H1 (cell line): Measurements from ENCODE around the gene BGLAP. TPM values are rescaled to one million over a fixed set of nuclear protein-coding genes. Genes with fewer than 3 reads are reported as not detected.

Experiments used
- KDM4A ChIP-seq: IDR thresholded peaks from one replicate; pipeline ENCODE4 v1.7.1; 2012; ENCODE audit warnings: low read depth, mild to moderate bottlenecking, moderate library complexity, low read length, inconsistent platforms; ENCODE audit not compliant: severe bottlenecking
- polyA plus RNA-seq, 7 experiments: library from polyadenylated mRNA; depleted of rRNA in 3 of 7; stranded (reverse) in 5 of 7; unstranded in 2 of 7; fragments of >200 nt in 5 of 7; fragments of 200-250 nt in 2 of 7; gene quantifications; 1 replicate in 5 of 7; 2 replicates in 1 of 7; 4 replicates in 1 of 7; pipeline versions ENCODE4 v1.2.1 to v1.2.3, GENCODE V29; 2011 to 2013; ENCODE audit warnings: missing spikeins in 2 of 7, mixed read lengths in 2 of 7
- total RNA-seq: library from RNA; stranded (reverse); fragmentation: NEBNext Ultra II Directional; extraction: Animal tissue kit (Norgen Biotek cat#: 25700); gene quantifications from 2 replicates; pipeline ENCODE4 v1.2.1, GENCODE V29; 2021

BGLAP gene
- total and polyA plus RNA-seq, 2 of the 8 experiments (the other 6 are each of a cell fraction or from before 2014, with no cell fraction given) = 1.2 to 1.5 TPM

DNA sequence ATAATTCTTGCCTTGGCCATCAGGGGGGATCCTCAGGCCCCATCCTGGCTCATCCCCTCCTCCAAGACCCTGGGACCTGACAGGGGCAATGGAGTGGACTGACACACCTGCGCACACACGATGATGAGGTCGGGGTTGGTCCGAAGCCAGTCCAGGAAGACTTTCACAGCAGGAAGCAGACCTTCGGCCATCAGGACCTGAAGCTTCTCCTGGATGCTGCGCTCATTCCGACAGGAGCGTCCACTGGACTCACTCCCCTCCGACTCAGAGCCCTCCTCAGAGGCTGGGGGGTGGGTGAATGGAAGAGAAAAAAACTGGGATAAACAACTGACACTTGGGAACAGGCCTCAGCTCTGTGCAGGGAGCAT lies 21.3 kb downstream of the BGLAP start (continued):
- TF ChIP-seq KDM4A = no peak
